Tibial artery (tissue), 4 donors: ENCODE results near the gene COL7A1.
A peak's percentile ranks its signal among the peaks of the same experiment; 100 is the strongest.

Experiments used
- DNase-seq, 2 donors: peaks; one replicate each; pipeline ENCODE4 v3.0.0-alpha.2; 2019
- H3K27ac ChIP-seq, 2 donors: fragments of 200-600 bp; sonication (generic) in 1 of 2; 1 replicate in 1 of 2; 2 replicates in 1 of 2; pipeline ENCODE4 v1.5.1; 2018 to 2019; ENCODE audit warnings: mild to moderate bottlenecking in 1 of 2
- H3K27me3 ChIP-seq, 2 donors: fragments of 200-600 bp; sonication (generic) in 1 of 2; one replicate each; pipeline versions ENCODE4 v1.5.1 to v1.6.0; 2016 to 2019
- H3K36me3 ChIP-seq, 3 donors: fragments of 200-600 bp; sonication (generic) in 2 of 3; one replicate each; pipeline ENCODE4 v1.5.1; 2016 to 2019; ENCODE audit warnings: mild to moderate bottlenecking in 2 of 3
- H3K4me1 ChIP-seq, 4 donors: fragments of 200-600 bp; sonication (generic) in 2 of 4; 1 replicate in 3 of 4; 2 replicates in 1 of 4; pipeline ENCODE4 v1.5.1; 2016 to 2019
- H3K4me3 ChIP-seq, 2 donors: fragments of 200-600 bp; sonication (generic) in 1 of 2; 1 replicate in 1 of 2; 2 replicates in 1 of 2; pipeline ENCODE4 v1.5.1; 2018 to 2019; ENCODE audit warnings: mild to moderate bottlenecking in 2 of 2
- H3K9me3 ChIP-seq, 3 donors: fragments of 200-600 bp; sonication (generic) in 1 of 3; one replicate each; pipeline ENCODE4 v1.5.1; 2016 to 2019
- CTCF ChIP-seq, 2 experiments: fragments of 200-600 bp in 1 of 2; fragments of 450-650 bp in 1 of 2; IDR thresholded peaks; one replicate each; pipeline ENCODE4 v1.5.1; 2017 to 2019; ENCODE audit warnings: antibody characterized with exemption in 2 of 2, mild to moderate bottlenecking in 1 of 2, moderate library complexity in 1 of 2
- intact Hi-C: fragments of 100-400 bp; cut with DNase I; formaldehyde crosslinking; loops from one replicate; pipeline ENCODE4 v1.15.0; 2023; ENCODE audit warnings: low total_unique reads

The COL7A1 gene

GRCh38 chr3:48555949-48556795, 39.0 kb downstream of the COL7A1 start:
- Histone ChIP-seq H3K36me3 (no peaks in the 10 kb centered on the region), H3K27me3 (no peaks in the 10 kb centered on the region), H3K4me3 (peak overlapping the region; percentile 57 to 67), H3K4me1 (peaks cover 0 to 52% (median 37%) of the 10 kb centered on the region in 4 donors), H3K27ac (peak overlapping the region; percentile 72 to 75), H3K9me3 (no peaks in the 10 kb centered on the region)
- peak in 1 of 2 donors; percentile 27 for DNase-seq
- no peak for TF ChIP-seq CTCF (IDR thresholded peaks at IDR 0.05)
- intact Hi-C loops, result loop anchor here (5.0 kb wide), 1 partner anchor 36 kb away; no protein-coding TSS in a partner anchor

GRCh38 chr3:48555231-48555948, 39.7 kb downstream of the COL7A1 start:
- intact Hi-C loops, result loop anchor here (5.0 kb wide), 1 partner anchor 37 kb away; no protein-coding TSS in a partner anchor
- DNase-seq, result no peak
- no peak for TF ChIP-seq CTCF (IDR thresholded peaks at IDR 0.05)
- H3K4me1 ChIP-seq, result peaks cover 0 to 46% (median 30%) of the 10 kb centered on the region in 4 donors
- H3K27me3 ChIP-seq, result no peaks in the 10 kb centered on the region
- H3K9me3 ChIP-seq, result no peaks in the 10 kb centered on the region
- H3K4me3 ChIP-seq, result no peak overlapping the region
- H3K27ac ChIP-seq, result peak overlapping the region in 1 of 2 donors; percentile 72
- H3K36me3 ChIP-seq, result no peaks in the 10 kb centered on the region

DNA sequence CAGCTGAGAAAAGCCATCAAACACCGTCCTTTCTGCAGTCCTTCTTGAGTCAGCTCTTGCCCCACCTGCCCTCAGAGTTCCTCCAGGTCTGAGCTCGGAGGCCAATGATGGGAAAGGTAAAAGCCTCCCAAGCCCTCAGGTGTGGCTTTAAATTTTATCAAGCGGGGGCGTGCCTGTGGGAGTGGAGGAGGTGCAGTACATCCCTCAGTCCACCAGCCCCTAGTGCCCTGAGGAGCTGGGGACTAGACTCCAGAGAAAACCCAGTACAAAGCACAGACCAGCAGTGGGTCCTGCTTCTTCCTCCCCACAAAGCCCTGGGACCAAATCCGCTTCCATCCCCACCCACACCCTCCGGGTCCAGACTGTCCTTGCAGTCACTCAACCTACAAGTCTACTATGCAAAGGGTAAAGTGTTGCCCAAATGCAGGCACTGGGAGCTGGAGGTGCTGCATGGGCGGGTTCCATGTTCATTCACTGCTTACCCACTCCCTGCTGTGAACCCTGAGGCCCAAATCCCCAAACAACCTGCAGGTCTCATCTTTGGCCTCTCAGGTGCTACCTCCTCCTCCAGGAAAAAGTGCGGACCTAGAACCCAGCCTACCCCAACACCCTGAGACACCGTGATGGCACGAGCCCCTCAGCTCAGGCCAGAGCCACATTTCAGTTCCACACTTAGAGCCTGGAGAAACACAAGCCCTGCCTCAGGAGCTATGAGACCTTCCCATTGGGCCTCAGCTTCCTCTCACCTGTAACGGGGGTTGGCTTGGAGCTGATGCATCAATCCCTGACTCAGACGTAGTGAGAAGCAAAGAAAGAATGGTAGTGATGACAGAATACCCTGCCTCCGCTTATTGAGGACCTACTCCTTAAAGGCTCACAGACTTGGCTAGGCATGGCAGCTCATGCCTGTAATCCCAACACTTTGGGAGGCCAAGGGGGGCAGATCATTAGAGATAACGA, 41.0 kb downstream of the COL7A1 start:
- Histone ChIP-seq H3K27ac (no peak overlapping the region), H3K4me1 (peaks cover 0 to 34% (median 19%) of the 10 kb centered on the region in 4 donors), H3K9me3 (no peaks in the 10 kb centered on the region), H3K27me3 (no peaks in the 10 kb centered on the region), H3K4me3 (no peak overlapping the region), H3K36me3 (peaks cover 0 to 6% (median 0%) of the 10 kb centered on the region in 3 donors)
- intact Hi-C loops, result no loop called here
- TF ChIP-seq CTCF (IDR thresholded peaks at IDR 0.05), result no peak
- no peak for DNase-seq

DNA sequence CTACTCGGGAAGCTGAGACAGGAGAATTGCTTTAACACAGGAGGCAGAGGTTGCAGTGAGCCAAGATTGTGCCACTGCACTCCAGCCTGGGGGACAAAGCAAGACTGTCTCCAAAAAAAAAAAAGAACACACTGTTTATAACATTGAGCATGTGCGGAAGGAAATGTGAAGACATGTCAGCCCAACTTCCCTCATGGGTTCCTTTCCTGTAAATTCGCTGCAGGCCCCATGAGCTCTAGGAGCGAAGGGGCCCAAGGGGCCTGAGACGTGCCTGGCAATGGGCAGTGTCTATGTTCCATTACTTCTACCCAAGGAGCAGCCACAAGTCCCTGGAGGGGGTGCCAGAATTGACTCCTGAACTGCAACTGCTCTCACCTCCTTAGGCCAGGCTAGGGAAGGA, 41.8 kb downstream of the COL7A1 start:
- Histone ChIP-seq H3K9me3 (no peaks in the 10 kb centered on the region), H3K27me3 (no peaks in the 10 kb centered on the region), H3K4me3 (no peak overlapping the region), H3K36me3 (peaks cover 0 to 6% (median 0%) of the 10 kb centered on the region in 3 donors), H3K27ac (no peak overlapping the region), H3K4me1 (peaks cover 0 to 31% (median 15%) of the 10 kb centered on the region in 4 donors)
- no peak for TF ChIP-seq CTCF (IDR thresholded peaks at IDR 0.05)
- intact Hi-C loops, result no loop called here
- no peak for DNase-seq
